IPS-15b (cell line): ENCODE results near the gene BABAM2.
"Not testable (repeated sequence)": the region's sequence is repeated elsewhere in the genome, so short reads cannot be mapped to it uniquely, and the experiment has no call there.

Experiments
- H3K27me3 ChIP-seq: one replicate; pipeline ENCODE4 v1.6.1; 2013; ENCODE audit warnings: low read length; ENCODE audit not compliant: control insufficient read depth, insufficient read depth
- H3K36me3 ChIP-seq: one replicate; pipeline ENCODE4 v1.6.1; 2013; ENCODE audit warnings: low read length; ENCODE audit not compliant: control insufficient read depth, insufficient read depth
- H3K4me1 ChIP-seq: one replicate; pipeline ENCODE4 v1.6.1; 2013; ENCODE audit warnings: mild to moderate bottlenecking, low read length; ENCODE audit not compliant: control insufficient read depth, insufficient read depth
- H3K4me3 ChIP-seq: one replicate; pipeline ENCODE4 v1.5.1; 2013; ENCODE audit warnings: low read depth, low read length
- H3K9ac ChIP-seq: one replicate; pipeline ENCODE4 v1.6.1; 2013; ENCODE audit warnings: low read depth, mild to moderate bottlenecking, low read length
- H3K9me3 ChIP-seq: one replicate; pipeline ENCODE4 v1.6.1; 2013; ENCODE audit warnings: mild to moderate bottlenecking, low read length; ENCODE audit not compliant: control insufficient read depth, insufficient read depth

BABAM2 gene

GRCh38 chr2:28371728-28372127, 481.2 kb downstream of the BABAM2 start:
- H3K4me1 ChIP-seq, H3K36me3 ChIP-seq, H3K4me3 ChIP-seq, H3K27me3 ChIP-seq, H3K9ac ChIP-seq, H3K9me3 ChIP-seq: not testable (repeated sequence)

GRCh38 chr2:28373854-28374253, 483.3 kb downstream of the BABAM2 start:
- no peaks in the 10 kb centered on the region for H3K4me1 ChIP-seq
- H3K4me3 ChIP-seq: no peak overlapping the region
- no peaks in the 10 kb centered on the region for H3K9me3 ChIP-seq
- H3K9ac ChIP-seq: no peak overlapping the region
- peaks cover 6% of the 10 kb centered on the region for H3K27me3 ChIP-seq
- no peaks in the 10 kb centered on the region for H3K36me3 ChIP-seq

DNA sequence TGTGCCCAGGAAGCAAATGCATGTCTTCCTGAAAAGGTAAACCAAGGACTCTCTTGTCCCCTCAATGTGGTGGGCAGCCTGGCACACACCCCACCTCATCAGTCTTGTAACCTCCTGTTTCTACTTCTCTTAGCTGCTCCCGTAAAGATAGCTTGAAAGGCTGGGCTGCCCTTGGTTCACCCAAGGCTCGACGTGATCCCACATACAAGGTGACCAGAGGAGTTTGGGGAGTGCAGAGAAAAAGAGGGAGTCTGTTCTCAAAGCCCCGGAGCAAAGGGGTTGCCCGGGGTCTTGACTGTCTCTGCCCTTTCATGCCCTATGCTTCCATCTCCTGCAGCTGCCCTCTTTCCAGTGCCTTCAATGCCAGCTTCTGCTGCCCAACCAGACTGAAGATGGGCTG, 483.8 kb downstream of the BABAM2 start:
- no peaks in the 10 kb centered on the region for H3K4me1 ChIP-seq
- H3K36me3 ChIP-seq: no peaks in the 10 kb centered on the region
- H3K9ac ChIP-seq: no peak overlapping the region
- no peaks in the 10 kb centered on the region for H3K9me3 ChIP-seq
- H3K27me3 ChIP-seq: peaks cover 10% of the 10 kb centered on the region
- H3K4me3 ChIP-seq: no peak overlapping the region

GRCh38 chr2:28375236-28375635, 484.7 kb downstream of the BABAM2 start:
- Histone ChIP-seq H3K9me3 (no peaks in the 10 kb centered on the region), H3K36me3 (no peaks in the 10 kb centered on the region), H3K27me3 (peaks cover 19% of the 10 kb centered on the region), H3K4me1 (no peaks in the 10 kb centered on the region), H3K4me3 (no peak overlapping the region), H3K9ac (no peak overlapping the region)

DNA sequence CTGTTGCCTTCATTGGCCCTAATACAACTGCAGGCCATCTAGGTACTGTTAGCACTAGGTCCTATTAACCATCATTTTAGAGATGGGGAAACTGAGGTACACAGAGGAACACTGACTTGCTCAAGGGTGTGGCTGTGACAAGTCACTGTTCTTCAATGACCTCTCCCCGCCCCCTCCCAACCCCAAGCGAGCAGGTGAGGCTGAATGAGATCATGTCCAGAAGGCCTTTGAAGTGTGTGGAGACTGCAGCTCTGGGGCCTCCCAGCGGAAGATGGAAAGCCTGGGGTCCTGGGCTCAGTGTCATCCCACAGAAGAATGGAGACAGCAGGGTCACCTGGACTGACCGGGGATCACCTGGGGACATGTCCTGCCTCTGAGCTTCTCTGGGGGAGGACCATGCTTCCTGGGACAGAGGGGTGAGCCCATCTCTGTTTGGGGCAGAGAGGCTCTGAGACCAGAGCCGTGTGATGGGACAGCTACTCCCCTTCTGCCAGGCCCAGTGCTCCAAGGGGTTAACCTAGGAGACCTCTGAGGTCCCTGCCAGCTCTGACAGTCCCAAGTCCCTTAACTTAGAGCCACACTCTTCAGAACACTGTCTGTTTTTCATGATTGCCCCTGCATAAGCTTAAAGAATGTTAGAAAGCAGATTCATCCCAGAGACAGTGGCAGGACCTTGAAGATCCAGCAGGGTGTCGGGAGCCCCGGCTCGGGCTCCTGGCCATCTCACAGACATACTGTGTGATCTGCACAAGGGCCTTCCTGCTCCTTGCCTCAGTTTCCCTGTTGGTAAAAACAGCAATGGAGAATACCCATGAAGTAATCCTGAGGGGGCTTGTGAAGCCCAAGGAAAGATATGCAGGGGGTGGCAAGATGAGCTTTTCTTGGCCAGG, 485.5 kb downstream of the BABAM2 start:
- Histone ChIP-seq H3K9me3 (no peaks in the 10 kb centered on the region), H3K4me3 (no peak overlapping the region), H3K9ac (no peak overlapping the region), H3K4me1 (no peaks in the 10 kb centered on the region), H3K27me3 (peaks cover 26% of the 10 kb centered on the region), H3K36me3 (no peaks in the 10 kb centered on the region)

DNA sequence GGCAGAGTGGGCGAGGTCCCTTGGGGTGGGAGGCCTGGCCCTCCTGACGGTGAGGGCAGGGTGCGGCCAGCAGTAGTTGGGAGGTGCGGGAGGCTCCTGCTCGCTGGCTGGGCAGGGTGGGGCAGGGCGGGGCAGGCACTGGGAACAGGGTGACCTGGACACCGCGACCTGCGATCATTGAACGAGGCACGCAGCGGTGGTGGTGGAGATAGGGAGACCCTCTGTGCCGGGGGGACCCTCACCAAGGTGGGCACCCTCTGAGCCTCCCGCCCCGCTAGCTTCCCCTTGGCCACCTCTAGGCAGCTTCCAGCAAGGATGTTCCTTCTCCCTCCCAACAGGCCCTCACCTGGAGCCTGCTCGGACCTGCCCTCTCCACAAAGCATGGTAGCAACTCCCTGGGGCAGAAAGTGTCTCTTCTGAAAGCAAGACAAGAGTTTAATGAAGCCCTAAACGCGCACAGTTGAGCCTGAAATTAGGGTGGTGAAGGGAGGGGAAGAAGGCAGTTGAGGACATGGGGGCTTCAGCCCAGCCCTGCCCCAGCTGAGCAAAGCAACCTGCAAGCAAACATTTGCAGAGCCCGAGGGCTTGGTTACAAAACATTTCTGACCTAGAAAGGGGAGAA, 486.8 kb downstream of the BABAM2 start:
- no peak overlapping the region for H3K9ac ChIP-seq

GRCh38 chr2:28377984-28378678, 487.6 kb downstream of the BABAM2 start:
- no peak overlapping the region for H3K4me3 ChIP-seq
- peaks cover 41% of the 10 kb centered on the region for H3K27me3 ChIP-seq
- no peak overlapping the region for H3K9ac ChIP-seq
- H3K9me3 ChIP-seq: no peaks in the 10 kb centered on the region
- no peaks in the 10 kb centered on the region for H3K4me1 ChIP-seq
- no peaks in the 10 kb centered on the region for H3K36me3 ChIP-seq

More for the DNA sequence above, 486.8 kb downstream of the BABAM2 start:
- Histone ChIP-seq H3K4me3 (no peak overlapping the region), H3K27me3 (peaks cover 32% of the 10 kb centered on the region), H3K4me1 (no peaks in the 10 kb centered on the region), H3K9me3 (no peaks in the 10 kb centered on the region), H3K36me3 (no peaks in the 10 kb centered on the region)

DNA sequence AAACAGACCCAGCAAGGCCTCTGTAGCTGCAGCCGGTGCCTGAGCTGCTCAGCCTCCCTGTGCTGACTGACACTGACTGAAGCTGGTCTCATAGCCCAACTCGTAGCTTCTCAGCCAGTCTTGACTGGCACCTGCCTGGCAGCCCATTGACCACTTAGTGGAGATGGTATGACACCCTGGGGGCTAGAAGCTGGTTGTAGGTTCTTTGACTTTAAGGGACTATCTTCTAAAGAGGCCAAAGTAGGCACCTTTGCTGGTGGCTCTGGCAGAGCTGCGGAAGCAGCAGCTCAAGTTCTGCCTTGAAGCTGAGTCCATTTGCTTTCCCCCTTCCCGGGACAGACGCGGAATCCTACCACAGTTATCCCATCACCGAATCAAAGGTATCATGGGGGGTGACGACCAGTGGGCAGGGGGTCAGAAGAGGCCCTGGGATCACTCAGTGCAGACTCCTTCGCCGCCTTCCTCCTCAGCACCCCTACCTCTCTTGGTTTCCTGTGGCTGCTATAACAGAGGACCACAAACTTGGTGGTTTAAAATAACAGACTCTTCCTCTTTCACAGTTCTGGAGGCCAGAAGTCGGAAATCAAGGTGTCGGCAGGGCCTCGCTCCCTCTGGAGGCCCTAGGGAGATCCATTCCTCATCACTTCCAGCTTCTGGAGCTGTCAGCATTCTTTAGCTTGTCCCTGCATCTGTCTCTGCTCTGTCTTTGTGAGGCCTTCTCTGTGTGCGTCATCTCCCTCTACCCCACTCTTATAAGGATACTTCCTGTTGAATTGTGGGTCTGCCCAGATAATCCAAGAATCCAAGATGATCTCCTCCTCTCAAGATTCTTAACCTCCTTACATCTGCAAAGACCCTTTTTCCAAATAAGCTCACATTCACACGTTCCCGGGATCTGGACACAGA, 488.4 kb downstream of the BABAM2 start:
- no peak overlapping the region for H3K9ac ChIP-seq
- no peaks in the 10 kb centered on the region for H3K36me3 ChIP-seq
- no peak overlapping the region for H3K4me3 ChIP-seq
- H3K4me1 ChIP-seq: no peaks in the 10 kb centered on the region
- H3K9me3 ChIP-seq: no peaks in the 10 kb centered on the region
- H3K27me3 ChIP-seq: peaks cover 42% of the 10 kb centered on the region

DNA sequence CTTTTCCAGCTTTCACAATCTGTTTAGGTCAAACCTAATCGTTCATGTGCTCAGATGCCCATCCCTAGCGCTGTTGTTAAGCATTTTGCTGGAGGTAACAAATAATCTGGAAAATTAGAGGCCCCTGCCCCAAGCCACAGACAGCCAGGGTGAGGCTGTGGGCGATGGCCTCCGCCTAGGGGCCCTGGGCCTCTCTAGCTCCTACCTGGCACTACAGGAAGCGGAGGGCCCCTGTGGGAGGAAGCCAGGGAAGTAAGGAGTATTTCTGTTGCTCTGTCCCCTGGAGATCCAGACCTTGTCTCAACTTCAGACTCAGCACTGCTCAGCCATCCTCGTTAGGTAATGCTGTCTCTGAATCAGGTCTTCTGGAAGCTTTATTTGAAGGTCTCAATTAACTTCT, 489.7 kb downstream of the BABAM2 start:
- H3K36me3 ChIP-seq: no peaks in the 10 kb centered on the region
- H3K27me3 ChIP-seq: peaks cover 50% of the 10 kb centered on the region
- no peaks in the 10 kb centered on the region for H3K4me1 ChIP-seq
- no peak overlapping the region for H3K4me3 ChIP-seq
- H3K9me3 ChIP-seq: no peaks in the 10 kb centered on the region
- H3K9ac ChIP-seq: no peak overlapping the region

DNA sequence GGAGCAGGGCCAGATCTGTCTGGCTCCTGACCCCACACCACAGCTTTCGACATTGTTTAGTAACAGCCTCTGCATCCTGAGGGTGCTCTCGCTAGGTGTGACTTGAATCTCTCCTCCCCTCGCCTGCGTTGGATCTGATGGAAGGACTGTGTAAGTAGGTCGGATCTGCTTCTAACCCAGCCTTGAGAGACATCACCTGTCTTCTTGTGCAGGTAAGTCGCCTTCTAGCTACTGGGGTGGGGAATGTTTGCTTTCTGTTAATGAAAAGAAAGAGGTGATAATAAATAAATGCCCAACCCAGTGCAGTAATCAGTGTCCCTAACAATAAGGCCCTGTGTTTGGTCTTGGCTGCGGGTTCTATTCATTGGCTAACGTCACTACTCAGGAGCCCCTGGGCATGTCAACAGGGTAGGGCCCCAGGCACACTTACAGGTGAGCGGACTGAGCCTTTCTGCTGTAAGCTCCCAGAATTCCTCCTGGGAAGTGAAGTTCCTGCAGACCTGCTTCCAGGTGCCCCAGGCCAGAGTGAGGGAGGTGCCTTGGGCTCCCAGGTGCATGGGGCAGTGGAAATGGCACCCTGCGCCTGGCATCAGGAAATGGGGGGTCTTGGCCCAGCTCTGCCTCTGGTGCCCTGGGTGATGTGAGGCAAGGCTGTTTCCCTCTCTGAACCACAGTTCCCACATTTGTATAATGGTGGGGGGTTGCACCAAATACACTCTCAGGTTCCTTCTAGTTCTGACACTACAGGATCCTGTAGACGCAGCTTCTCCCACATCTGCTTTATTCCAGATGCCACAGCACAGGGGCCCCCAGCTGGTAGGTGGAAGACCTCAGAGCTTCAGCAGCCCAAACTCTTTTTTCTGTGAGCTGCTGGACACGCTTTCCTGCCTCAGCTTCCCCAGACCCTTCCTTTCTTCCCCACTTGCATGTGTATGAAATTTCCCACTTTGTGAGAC, 491.0 kb downstream of the BABAM2 start:
- H3K36me3 ChIP-seq: no peaks in the 10 kb centered on the region
- no peaks in the 10 kb centered on the region for H3K9me3 ChIP-seq
- H3K4me3 ChIP-seq: no peak overlapping the region
- H3K27me3 ChIP-seq: peaks cover 60% of the 10 kb centered on the region
- no peak overlapping the region for H3K9ac ChIP-seq
- H3K4me1 ChIP-seq: no peaks in the 10 kb centered on the region
